PC-9 (cell line): ENCODE data around the gene CACNG5. TPM values are rescaled to one million over a fixed set of nuclear protein-coding genes. Genes with fewer than 3 reads are reported as not detected.

Experiments
- Bru-seq: library from RNA; stranded (reverse); fragments of 400-500 nt; gene quantifications from one replicate; lab custom pipeline; 2021; lab: Mats Ljungman, UMichigan
- BruChase-seq, 2 experiments: library from RNA; stranded (reverse); fragments of 400-500 nt; gene quantifications; one replicate each; lab custom pipeline; 2021; lab: Mats Ljungman, UMichigan
- BruUV-seq: library from RNA; stranded (reverse); fragments of 400-500 nt; replicated peaks from 2 replicates; lab custom pipeline; 2021; lab: Mats Ljungman, UMichigan
- CTCF ChIA-PET: fragments of 300-600 bp; sonication (Branson Sonifier 250); formaldehyde crosslinking; loops from one replicate; lab custom pipeline; 2022; ENCODE audit warnings: antibody characterized with exemption; lab: Charles Lee
- POLR2A ChIA-PET: fragments of 300-600 bp; sonication (Branson Sonifier 250); formaldehyde crosslinking; loops from one replicate; lab custom pipeline; 2022; ENCODE audit warnings: antibody characterized with exemption; ENCODE audit not compliant: unreplicated experiment; lab: Charles Lee
- DNase-seq, 2 experiments: peaks; one replicate each; pipeline versions ENCODE4 v3.0.0 to v3.0.0-alpha.2; 2015 to 2022; ENCODE audit warnings: mixed read lengths in 1 of 2
- H2AFZ ChIP-seq: fragments of 200-600 bp; sonication (generic); 2 replicates; pipeline ENCODE4 v1.8.1; 2017; ENCODE audit warnings: antibody characterized with exemption
- H3F3A ChIP-seq: fragments of 200-600 bp; sonication (generic); 2 replicates; pipeline ENCODE4 v1.8.1; 2017; ENCODE audit warnings: antibody characterized with exemption, mild to moderate bottlenecking, low read depth; ENCODE audit not compliant: insufficient read depth
- H3K27ac ChIP-seq: fragments of 200-600 bp; sonication (generic); 2 replicates; pipeline ENCODE4 v1.6.1; 2016; ENCODE audit warnings: mixed run types
- H3K27me3 ChIP-seq: fragments of 200-600 bp; sonication (generic); 2 replicates; pipeline ENCODE4 v1.6.1; 2016; ENCODE audit warnings: low read depth, mixed run types; ENCODE audit not compliant: insufficient read depth
- H3K36me3 ChIP-seq: fragments of 200-600 bp; sonication (generic); 2 replicates; pipeline ENCODE4 v1.6.1; 2016; ENCODE audit warnings: low read depth, mixed run types
- H3K4me1 ChIP-seq: fragments of 200-600 bp; sonication (generic); replicated peaks from 2 replicates; pipeline ENCODE4 v1.6.1; 2016; ENCODE audit warnings: mixed run types; ENCODE audit not compliant: insufficient read depth
- H3K4me2 ChIP-seq: fragments of 200-600 bp; sonication (generic); 2 replicates; pipeline ENCODE4 v1.6.1; 2017; ENCODE audit warnings: mixed run types
- H3K4me3 ChIP-seq: fragments of 200-600 bp; sonication (generic); 2 replicates; pipeline ENCODE4 v1.6.1; 2016; ENCODE audit warnings: mixed run types
- H3K79me2 ChIP-seq: fragments of 200-600 bp; sonication (generic); 2 replicates; pipeline ENCODE4 v1.6.1; 2017; ENCODE audit warnings: low read depth, mixed run types
- H3K9me2 ChIP-seq: fragments of 200-600 bp; sonication (generic); 2 replicates; pipeline ENCODE4 v1.8.1; 2017; ENCODE audit warnings: mild to moderate bottlenecking; ENCODE audit not compliant: insufficient read depth
- H3K9me3 ChIP-seq: fragments of 200-600 bp; sonication (generic); 2 replicates; pipeline ENCODE4 v1.8.1; 2016; ENCODE audit warnings: low read depth; ENCODE audit not compliant: insufficient read depth
- H4K20me1 ChIP-seq: fragments of 200-600 bp; sonication (generic); 2 replicates; pipeline ENCODE4 v1.8.1; 2017; ENCODE audit not compliant: insufficient read depth
- CTCF ChIP-seq: fragments of 200-600 bp; sonication (generic); conservative IDR thresholded peaks from 2 replicates; pipeline ENCODE4 v1.6.1; 2017; ENCODE audit warnings: mixed run types, antibody characterized with exemption, mild to moderate bottlenecking, moderate library complexity
- EZH2 ChIP-seq: fragments of 200-600 bp; sonication (generic); IDR thresholded peaks from 2 replicates; pipeline ENCODE4 v1.8.0; 2017; ENCODE audit warnings: antibody characterized with exemption, low read depth
- intact Hi-C: fragments of 100-400 bp; cut with micrococcal nuclease; formaldehyde crosslinking; loops from one replicate; pipeline ENCODE4 v1.10.0; 2022; ENCODE audit not compliant: unreplicated experiment
- long read RNA-seq: library from polyadenylated mRNA; stranded (forward); transcript quantifications from one replicate; pipeline ENCODE4 v2.0.0, GENCODE V29; 2022
- total RNA-seq: library from RNA; stranded (reverse); gene quantifications from 2 replicates; pipeline ENCODE4 v1.2.3, GENCODE V29; 2021

Gene CACNG5
- not detected in 2 replicates for total RNA-seq
- Bru-seq, nascent RNA, result percentile 2 among the genes with signal in this experiment
- BruChase-seq, experiment 1, labeled RNA remaining after a 2-hour chase, result not detected
- BruChase-seq, experiment 2, labeled RNA remaining after a 6-hour chase, result percentile 2 among the genes with signal in this experiment
- long read RNA-seq, result 0 reads

GRCh38 chr17:66834919-66835454, at the start of gene CACNG5:
Gene CACNG5, plus strand, starts transcription at chr17:66835117. Its CDS starts 42,216 bp downstream, at chr17:66877333.
- Histone ChIP-seq H3K9me2 (no peaks in the 10 kb centered on the region), H3K27me3 (peaks cover 68% of the 10 kb centered on the region), H2AFZ (no peak within 1 kb of the TSS), H3K9me3 (no peaks in the 10 kb centered on the region), H3K27ac (no peak within 1 kb of the TSS), H3K79me2 (no peaks in the 10 kb centered on the region), H3F3A (no peaks in the 10 kb centered on the region), H3K36me3 (no peaks in the 10 kb centered on the region), H4K20me1 (no peaks in the 10 kb centered on the region), H3K4me1 (no peaks in the 10 kb centered on the region), H3K4me2 (no peak within 1 kb of the TSS), H3K4me3 (no peak within 1 kb of the TSS)
- DNase-seq, result no peak
- no TSS peak for BruUV-seq
- ChIA-PET CTCF (no interaction called here), POLR2A (no interaction called here)
- intact Hi-C loops, result no loop called here
- no peak for TF ChIP-seq EZH2
- no peak for TF ChIP-seq CTCF

GRCh38 chr17:66786107-66786506, 48.8 kb upstream of the CACNG5 start:
- CTCF ChIA-PET, result no interaction called here
- intact Hi-C loops, result no loop called here

GRCh38 chr17:66787914-66788313, 47.0 kb upstream of the CACNG5 start:
- H2AFZ ChIP-seq, result no peak overlapping the region
- H3K4me1 ChIP-seq, result no peaks in the 10 kb centered on the region
- TF ChIP-seq CTCF (no peak), EZH2 (no peak)
- H3K36me3 ChIP-seq, result 0 out of 2 replicates have a peak, but pooled peaks cover 9% of the 10 kb centered on the region
- no peaks in the 10 kb centered on the region for H3F3A ChIP-seq
- no peaks in the 10 kb centered on the region for H3K9me3 ChIP-seq
- H3K9me2 ChIP-seq, result no peaks in the 10 kb centered on the region
- no peak overlapping the region for H3K4me2 ChIP-seq
- no peak overlapping the region for H3K4me3 ChIP-seq
- no peak for DNase-seq
- no TSS peak for BruUV-seq
- H3K27ac ChIP-seq, result no peak overlapping the region
- intact Hi-C loops, result no loop called here
- POLR2A ChIA-PET, result no interaction called here
- CTCF ChIA-PET, result no interaction called here
- H3K79me2 ChIP-seq, result no peaks in the 10 kb centered on the region
- H3K27me3 ChIP-seq, result no peaks in the 10 kb centered on the region
- H4K20me1 ChIP-seq, result no peaks in the 10 kb centered on the region

More at GRCh38 chr17:66786107-66786506, 48.8 kb upstream of the CACNG5 start:
- Histone ChIP-seq H3K4me2 (no peak overlapping the region), H2AFZ (no peak overlapping the region), H3K27ac (no peak overlapping the region), H3K36me3 (0 out of 2 replicates have a peak, but pooled peaks cover 9% of the 10 kb centered on the region), H3F3A (no peaks in the 10 kb centered on the region), H4K20me1 (no peaks in the 10 kb centered on the region), H3K9me2 (no peaks in the 10 kb centered on the region), H3K4me1 (no peaks in the 10 kb centered on the region), H3K79me2 (no peaks in the 10 kb centered on the region), H3K27me3 (no peaks in the 10 kb centered on the region), H3K4me3 (no peak overlapping the region), H3K9me3 (no peaks in the 10 kb centered on the region)
- TF ChIP-seq EZH2, result no peak
- no peak for TF ChIP-seq CTCF
- POLR2A ChIA-PET, result no interaction called here
- BruUV-seq, result no TSS peak
- DNase-seq, result no peak
